Measurements from ENCODE around the gene HDAC4.

- TF ChIP-seq TAF1 (conservative IDR thresholded peaks at IDR 0.05) (no peak), CTCF (IDR thresholded peaks at IDR 0.05; ENCODE audit: low read depth, low read length, missing input control) (no peak), GABPA (IDR thresholded peaks at IDR 0.05 in 1 of 2, conservative IDR thresholded peaks at IDR 0.05 in 1 of 2) (no peak)
These were observed 234.5 kb downstream of the HDAC4 start for GRCh38 chr2:239166201-239166834.
